ENCODE data around the gene ASB11.

The ASB11 gene

GRCh38 chrX:15233416-15234015 lies 81.9 kb downstream of the ASB11 start:
- no peak overlapping the region for H2AFZ ChIP-seq (ENCODE audit: low read depth)
- H3K27ac ChIP-seq: no peak overlapping the region
- no peaks in the 10 kb centered on the region for H4K20me1 ChIP-seq (ENCODE audit: insufficient read depth)
- H3K36me3 ChIP-seq (ENCODE audit: insufficient read depth): no peaks in the 10 kb centered on the region
- TF ChIP-seq CTCF (conservative IDR thresholded peaks at IDR 0.05; ENCODE audit: low read depth, low read length): no peak
- no peaks in the 10 kb centered on the region for H3K27me3 ChIP-seq (ENCODE audit: insufficient read depth, low read depth)
- no peaks in the 10 kb centered on the region for H3K4me1 ChIP-seq (ENCODE audit: low read depth, poor library complexity, severe bottlenecking)
- H3K4me2 ChIP-seq: no peak overlapping the region
- H3K79me2 ChIP-seq (ENCODE audit: insufficient read depth, low read depth): no peaks in the 10 kb centered on the region
- no peak overlapping the region for H3K9ac ChIP-seq
- H3K4me3 ChIP-seq (IDR thresholded peaks at IDR 0.05; ENCODE audit: insufficient read depth, low read depth, low read length): no peak overlapping the region
